ENCODE data around the gene GFPT2. TPM values are rescaled to one million over a fixed set of nuclear protein-coding genes. Genes with fewer than 3 reads are reported as not detected.

Gene GFPT2
- total RNA-seq, 2 donors from 2014 or later = 3.9 to 17.5 TPM

GRCh38 chr5:180381851-180382480 is 28.8 kb upstream of the GFPT2 start:
- DNase-seq (no peak), ATAC-seq (no peak)
- H3K36me3 ChIP-seq (replicated peaks in 1 of 2; ENCODE audit: insufficient read depth in 1 of 2, low read depth in 2 of 2) = no peaks in the 10 kb centered on the region
- H3K4me3 ChIP-seq = no peak overlapping the region
- no peak for TF ChIP-seq POLR2A (IDR thresholded peaks at IDR 0.05)
- TF ChIP-seq, protein P1, sequence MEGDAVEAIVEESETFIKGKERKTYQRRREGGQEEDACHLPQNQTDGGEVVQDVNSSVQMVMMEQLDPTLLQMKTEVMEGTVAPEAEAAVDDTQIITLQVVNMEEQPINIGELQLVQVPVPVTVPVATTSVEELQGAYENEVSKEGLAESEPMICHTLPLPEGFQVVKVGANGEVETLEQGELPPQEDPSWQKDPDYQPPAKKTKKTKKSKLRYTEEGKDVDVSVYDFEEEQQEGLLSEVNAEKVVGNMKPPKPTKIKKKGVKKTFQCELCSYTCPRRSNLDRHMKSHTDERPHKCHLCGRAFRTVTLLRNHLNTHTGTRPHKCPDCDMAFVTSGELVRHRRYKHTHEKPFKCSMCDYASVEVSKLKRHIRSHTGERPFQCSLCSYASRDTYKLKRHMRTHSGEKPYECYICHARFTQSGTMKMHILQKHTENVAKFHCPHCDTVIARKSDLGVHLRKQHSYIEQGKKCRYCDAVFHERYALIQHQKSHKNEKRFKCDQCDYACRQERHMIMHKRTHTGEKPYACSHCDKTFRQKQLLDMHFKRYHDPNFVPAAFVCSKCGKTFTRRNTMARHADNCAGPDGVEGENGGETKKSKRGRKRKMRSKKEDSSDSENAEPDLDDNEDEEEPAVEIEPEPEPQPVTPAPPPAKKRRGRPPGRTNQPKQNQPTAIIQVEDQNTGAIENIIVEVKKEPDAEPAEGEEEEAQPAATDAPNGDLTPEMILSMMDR (IDR thresholded peaks at IDR 0.05) = no peak
- H3K4me1 ChIP-seq = no peaks in the 10 kb centered on the region
- intact Hi-C loops (cut with DNase I) = no loop called here
- 85 to 93% methylated on average over 13 of the region's 13 CpGs for WGBS, 2 donors
- H3K27me3 ChIP-seq = no peaks in the 10 kb centered on the region
- H3K27ac ChIP-seq = no peak overlapping the region
- no peaks in the 10 kb centered on the region for H3K9me3 ChIP-seq

DNA sequence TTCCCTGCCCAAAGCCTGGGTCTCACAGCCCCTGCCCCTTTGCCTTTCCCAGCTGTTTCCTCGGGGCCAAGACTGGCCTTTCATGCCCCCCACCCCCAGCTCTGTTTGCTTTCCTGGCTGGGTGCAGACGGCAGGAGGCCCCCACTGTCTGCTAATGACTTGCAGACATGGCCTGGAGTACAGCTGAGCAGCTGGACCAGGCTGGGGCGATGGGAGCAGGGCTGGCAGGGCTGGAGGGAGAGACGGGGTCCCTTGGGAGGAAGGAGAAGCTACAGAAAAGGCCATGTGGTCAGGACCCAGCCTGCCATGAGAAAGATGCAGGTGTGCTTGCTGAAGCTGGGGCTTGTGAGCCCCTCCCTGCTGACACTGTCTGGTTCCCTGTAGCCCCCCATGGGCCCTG is 28.3 kb upstream of the GFPT2 start:
- no peaks in the 10 kb centered on the region for H3K4me1 ChIP-seq
- no peaks in the 10 kb centered on the region for H3K36me3 ChIP-seq (replicated peaks in 1 of 2; ENCODE audit: insufficient read depth in 1 of 2, low read depth in 2 of 2)
- DNase-seq (no peak), ATAC-seq (no peak)
- intact Hi-C loops (cut with DNase I) = no loop called here
- H3K27me3 ChIP-seq = no peaks in the 10 kb centered on the region
- H3K9me3 ChIP-seq = no peaks in the 10 kb centered on the region
- H3K27ac ChIP-seq = no peak overlapping the region
- no peak for TF ChIP-seq POLR2A (IDR thresholded peaks at IDR 0.05)
- TF ChIP-seq, protein P1 (IDR thresholded peaks at IDR 0.05) = no peak
- no peak overlapping the region for H3K4me3 ChIP-seq
- 44 to 47% methylated on average over 1 to 4 of the region's 4 CpGs for WGBS, 2 donors

DNA sequence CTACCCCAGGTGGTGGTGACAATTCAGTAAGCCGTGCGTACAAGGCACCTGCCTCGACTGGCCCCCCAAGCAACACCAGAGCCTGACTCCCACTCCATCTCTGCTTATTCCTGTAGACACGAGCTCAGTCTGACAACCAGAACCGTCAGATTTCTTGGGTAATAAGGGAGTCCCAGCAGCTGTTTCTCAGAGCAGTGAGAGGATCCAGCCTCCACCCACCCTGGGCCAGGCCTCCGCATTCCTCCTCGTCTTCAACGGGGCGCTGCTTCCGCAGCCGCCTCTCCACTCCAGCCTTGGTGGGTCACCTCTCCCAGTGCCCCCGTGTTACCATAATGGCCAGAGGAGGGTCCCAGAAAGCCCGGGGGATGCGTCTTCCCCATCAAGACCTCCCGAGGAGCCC is 27.7 kb upstream of the GFPT2 start:
- H3K36me3 ChIP-seq (replicated peaks in 1 of 2; ENCODE audit: insufficient read depth in 1 of 2, low read depth in 2 of 2) = no peaks in the 10 kb centered on the region
- intact Hi-C loops (cut with DNase I) = no loop called here
- WGBS, 2 donors = 73 to 75% methylated on average over 13 to 15 of the region's 15 CpGs
- no peak overlapping the region for H3K27ac ChIP-seq
- DNase-seq (peak in 1 of 4 donors; percentile 14), ATAC-seq (no peak)
- no peaks in the 10 kb centered on the region for H3K27me3 ChIP-seq
- no peaks in the 10 kb centered on the region for H3K9me3 ChIP-seq
- H3K4me1 ChIP-seq = no peaks in the 10 kb centered on the region
- no peak overlapping the region for H3K4me3 ChIP-seq
- no peak for TF ChIP-seq POLR2A (IDR thresholded peaks at IDR 0.05)
- TF ChIP-seq, protein P1 (IDR thresholded peaks at IDR 0.05) = no peak

- whole genome bisulfite sequencing, 2 donors = 78 to 100% methylated on average over 1 to 10 of the region's 10 CpGs
These were observed 27.3 kb upstream of the GFPT2 start for GRCh38 chr5:180380441-180380840.

More at GRCh38 chr5:180380441-180380840, 27.3 kb upstream of the GFPT2 start:
- H3K4me3 ChIP-seq = no peak overlapping the region
- ATAC-seq = no peak
- no peaks in the 10 kb centered on the region for H3K27me3 ChIP-seq
- H3K27ac ChIP-seq = no peak overlapping the region
- no peaks in the 10 kb centered on the region for H3K4me1 ChIP-seq
- no peak for DNase-seq
- TF ChIP-seq, protein P1 (IDR thresholded peaks at IDR 0.05) = no peak
- TF ChIP-seq POLR2A (IDR thresholded peaks at IDR 0.05) = no peak
- no peaks in the 10 kb centered on the region for H3K36me3 ChIP-seq (replicated peaks in 1 of 2; ENCODE audit: insufficient read depth in 1 of 2, low read depth in 2 of 2)
- H3K9me3 ChIP-seq = no peaks in the 10 kb centered on the region
- intact Hi-C loops (cut with DNase I) = no loop called here
